Liver (tissue), 9 donors: Measurements from ENCODE around the gene UTP15. TPM values are rescaled to one million over a fixed set of nuclear protein-coding genes. Genes with fewer than 3 reads are reported as not detected.

Source experiments
- DNase-seq: peaks from one replicate; pipeline ENCODE4 v3.0.0-alpha.2; 2017; ENCODE audit warnings: low spot score
- H3K27ac ChIP-seq, 2 donors: one replicate each; pipeline ENCODE4 v1.7.0; 2013; ENCODE audit warnings: inconsistent platforms in 2 of 2, low read length in 2 of 2, control low read depth in 1 of 2, low read depth in 1 of 2, mild to moderate bottlenecking in 1 of 2
- H3K27me3 ChIP-seq, 4 donors: one replicate each; pipeline versions ENCODE4 v1.6.1 to v1.7.0; 2013; ENCODE audit warnings: low read length in 3 of 4, inconsistent platforms in 1 of 4, mild to moderate bottlenecking in 1 of 4, moderate library complexity in 1 of 4; ENCODE audit not compliant: control insufficient read depth in 4 of 4, insufficient read depth in 4 of 4
- H3K36me3 ChIP-seq, 4 donors: one replicate each; pipeline versions ENCODE4 v1.6.1 to v1.7.0; 2013; ENCODE audit warnings: low read length in 3 of 4, mild to moderate bottlenecking in 3 of 4, low read depth in 1 of 4, moderate library complexity in 1 of 4; ENCODE audit not compliant: control insufficient read depth in 4 of 4, insufficient read depth in 3 of 4
- H3K4me1 ChIP-seq, 4 donors: one replicate each; pipeline versions ENCODE4 v1.6.1 to v1.7.0; 2013; ENCODE audit warnings: low read length in 3 of 4, mild to moderate bottlenecking in 3 of 4, moderate library complexity in 1 of 4; ENCODE audit not compliant: control insufficient read depth in 4 of 4, insufficient read depth in 4 of 4
- H3K4me3 ChIP-seq, 3 donors: one replicate each; pipeline versions ENCODE4 v1.6.1 to v1.7.0; 2013; ENCODE audit warnings: low read length in 3 of 3, control low read depth in 1 of 3, low read depth in 1 of 3, mild to moderate bottlenecking in 1 of 3
- H3K9ac ChIP-seq, 2 donors: one replicate each; pipeline ENCODE4 v1.7.0; 2013; ENCODE audit warnings: low read length in 2 of 2, mild to moderate bottlenecking in 2 of 2, moderate library complexity in 2 of 2, control low read depth in 1 of 2, low read depth in 1 of 2
- H3K9me3 ChIP-seq, 4 donors: one replicate each; pipeline versions ENCODE4 v1.6.1 to v1.7.0; 2013; ENCODE audit warnings: low read length in 3 of 4; ENCODE audit not compliant: control insufficient read depth in 4 of 4
- CTCF ChIP-seq: fragments of 150-350 bp; IDR thresholded peaks from 2 replicates; pipeline ENCODE4 v1.5.1; 2017; ENCODE audit warnings: improper control_type of control experiment, low read depth, low read length; ENCODE audit not compliant: missing input control
- EGR1 ChIP-seq, 2 donors: IDR thresholded peaks; 2 replicates each; pipeline ENCODE4 v1.6.1; 2016 to 2018; ENCODE audit warnings: antibody characterized with exemption in 2 of 2, low read depth in 2 of 2
- FOXA1 ChIP-seq: IDR thresholded peaks from 2 replicates; pipeline ENCODE4 v1.6.1; 2016; ENCODE audit warnings: antibody characterized with exemption
- FOXA2 ChIP-seq: IDR thresholded peaks from 2 replicates; pipeline ENCODE4 v1.6.1; 2016; ENCODE audit warnings: antibody characterized with exemption
- GABPA ChIP-seq, 2 donors: IDR thresholded peaks in 1 of 2; conservative IDR thresholded peaks in 1 of 2; 2 replicates each; pipeline ENCODE4 v1.6.1; 2016; ENCODE audit warnings: antibody characterized with exemption in 2 of 2, mild to moderate bottlenecking in 1 of 2, moderate library complexity in 1 of 2
- HNF4A ChIP-seq, 2 donors: conservative IDR thresholded peaks; 2 replicates each; pipeline ENCODE4 v1.6.1; 2016; ENCODE audit warnings: antibody characterized with exemption in 2 of 2, mild to moderate bottlenecking in 2 of 2
- JUND ChIP-seq, 2 donors: IDR thresholded peaks; 2 replicates each; pipeline ENCODE4 v1.6.1; 2016; ENCODE audit warnings: antibody characterized with exemption in 2 of 2
- MAX ChIP-seq: IDR thresholded peaks from 2 replicates; pipeline ENCODE4 v1.6.1; 2016; ENCODE audit warnings: antibody characterized with exemption
- NR2F2 ChIP-seq: IDR thresholded peaks from 2 replicates; pipeline ENCODE4 v1.6.1; 2016; ENCODE audit warnings: antibody characterized with exemption
- RAD21 ChIP-seq, 2 donors: IDR thresholded peaks; 2 replicates each; pipeline ENCODE4 v1.6.1; 2016; ENCODE audit warnings: antibody characterized with exemption in 2 of 2, mild to moderate bottlenecking in 2 of 2
- REST ChIP-seq: IDR thresholded peaks from 2 replicates; pipeline ENCODE4 v1.6.1; 2016; ENCODE audit warnings: antibody characterized with exemption, mild to moderate bottlenecking
- RXRA ChIP-seq, 2 donors: IDR thresholded peaks; 2 replicates each; pipeline ENCODE4 v1.6.1; 2017 to 2018; ENCODE audit warnings: antibody characterized with exemption in 2 of 2, mild to moderate bottlenecking in 1 of 2
- SP1 ChIP-seq: IDR thresholded peaks from 2 replicates; pipeline ENCODE4 v1.6.1; 2018; ENCODE audit warnings: antibody characterized with exemption, mild to moderate bottlenecking
- YY1 ChIP-seq: IDR thresholded peaks from 2 replicates; pipeline ENCODE4 v1.6.1; 2016; ENCODE audit warnings: antibody characterized with exemption, mild to moderate bottlenecking
- ZBTB33 ChIP-seq: IDR thresholded peaks from 2 replicates; pipeline ENCODE4 v1.6.1; 2016; ENCODE audit warnings: antibody characterized with exemption
- WGBS: extraction: QIAGEN DNeasy Blood & Tissue Kit; methylation state at CpG from one replicate; pipeline ENCODE4 v1.1.7; 2013; 5-methylcytosine and 5-hydroxymethylcytosine counted together
- polyA plus RNA-seq, 2 donors: library from polyadenylated mRNA; stranded (reverse) in 1 of 2; unstranded in 1 of 2; fragments of 200-250 nt in 1 of 2; fragments of >200 nt in 1 of 2; fragmentation: Nextera tagmentation in 1 of 2; extraction: Ambion mirVana in 1 of 2; gene quantifications; one replicate each; pipeline versions ENCODE4 v1.2.1 to v1.2.3, GENCODE V29; 2013 to 2015
- total RNA-seq, 2 donors: library from RNA; depleted of rRNA; stranded (reverse); fragments of >200 nt; gene quantifications; one replicate each; pipeline ENCODE4 v1.2.3, GENCODE V29; 2014
- donor health status: healthy.
- donor health status: healthy.
- donor health status: healthy.
- donor health status: healthy.
- donor health status: healthy.

Gene UTP15
- total and polyA plus RNA-seq, 4 donors = 3.5 to 18.1 (median 5.4) TPM

GRCh38 chr5:73620334-73620687 is 54.8 kb downstream of the UTP15 start:
- H3K4me1 ChIP-seq = peaks cover 6 to 18% (median 16%) of the 10 kb centered on the region in 4 donors
- H3K9me3 ChIP-seq = no peaks in the 10 kb centered on the region
- no peak for DNase-seq
- no peaks in the 10 kb centered on the region for H3K36me3 ChIP-seq
- WGBS = 93% methylated on average over 1 of the region's 1 CpG
- no peak overlapping the region for H3K4me3 ChIP-seq
- no peaks in the 10 kb centered on the region for H3K27me3 ChIP-seq
- H3K9ac ChIP-seq = no peak overlapping the region
- no peak for TF ChIP-seq FOXA2
- TF ChIP-seq REST = no peak
- no peak for TF ChIP-seq JUND (IDR thresholded peaks at IDR 0.05)
- TF ChIP-seq MAX = no peak
- TF ChIP-seq NR2F2 = no peak
- TF ChIP-seq HNF4A (conservative IDR thresholded peaks at IDR 0.05) = no peak
- no peak for TF ChIP-seq ZBTB33
- TF ChIP-seq RAD21 (IDR thresholded peaks at IDR 0.05) = no peak
- no peak for TF ChIP-seq EGR1 (IDR thresholded peaks at IDR 0.05; ENCODE audit: low read depth in 2 of 2)
- no peak for TF ChIP-seq FOXA1
- TF ChIP-seq CTCF = no peak
- no peak for TF ChIP-seq RXRA (IDR thresholded peaks at IDR 0.05)
- TF ChIP-seq GABPA (IDR thresholded peaks at IDR 0.05 in 1 of 2, conservative IDR thresholded peaks at IDR 0.05 in 1 of 2) = no peak
- H3K27ac ChIP-seq = no peak overlapping the region

GRCh38 chr5:73623060-73623459 is 57.5 kb downstream of the UTP15 start:
- H3K27ac ChIP-seq = no peak overlapping the region
- TF ChIP-seq NR2F2 = no peak
- no peak for TF ChIP-seq YY1
- no peak for TF ChIP-seq GABPA (IDR thresholded peaks at IDR 0.05 in 1 of 2, conservative IDR thresholded peaks at IDR 0.05 in 1 of 2)
- no peak for TF ChIP-seq REST
- TF ChIP-seq HNF4A (conservative IDR thresholded peaks at IDR 0.05) = no peak
- TF ChIP-seq FOXA1 = no peak
- TF ChIP-seq RXRA (IDR thresholded peaks at IDR 0.05) = no peak
- no peak for TF ChIP-seq CTCF
- no peak for TF ChIP-seq MAX
- TF ChIP-seq ZBTB33 = no peak
- no peak for TF ChIP-seq SP1

More at GRCh38 chr5:73623060-73623459, 57.5 kb downstream of the UTP15 start:
- no peak for DNase-seq
- H3K4me3 ChIP-seq = no peak overlapping the region
- no peaks in the 10 kb centered on the region for H3K27me3 ChIP-seq
- H3K4me1 ChIP-seq = peaks cover 12 to 31% (median 25%) of the 10 kb centered on the region in 4 donors
- no peaks in the 10 kb centered on the region for H3K36me3 ChIP-seq
- no peaks in the 10 kb centered on the region for H3K9me3 ChIP-seq
- 88% methylated on average over 2 of the region's 2 CpGs for WGBS
- H3K9ac ChIP-seq = no peak overlapping the region
